EL (cell line): Measurements from ENCODE around the gene LTO1.
A peak's percentile ranks its signal among the peaks of the same experiment; 100 is the strongest.
"Not testable (repeated sequence)": the region's sequence is repeated elsewhere in the genome, so short reads cannot be mapped to it uniquely, and the experiment has no call there.

Experiments
- DNase-seq: peaks from one replicate; pipeline ENCODE4 v3.0.0-alpha.2; 2016

The LTO1 gene

GRCh38 chr11:69700278-69701140, 25.4 kb upstream of the LTO1 start:
- DNase-seq = peak; percentile 78

- no peak for DNase-seq
These were observed 24.1 kb upstream of the LTO1 start for GRCh38 chr11:69699213-69699612.

DNA sequence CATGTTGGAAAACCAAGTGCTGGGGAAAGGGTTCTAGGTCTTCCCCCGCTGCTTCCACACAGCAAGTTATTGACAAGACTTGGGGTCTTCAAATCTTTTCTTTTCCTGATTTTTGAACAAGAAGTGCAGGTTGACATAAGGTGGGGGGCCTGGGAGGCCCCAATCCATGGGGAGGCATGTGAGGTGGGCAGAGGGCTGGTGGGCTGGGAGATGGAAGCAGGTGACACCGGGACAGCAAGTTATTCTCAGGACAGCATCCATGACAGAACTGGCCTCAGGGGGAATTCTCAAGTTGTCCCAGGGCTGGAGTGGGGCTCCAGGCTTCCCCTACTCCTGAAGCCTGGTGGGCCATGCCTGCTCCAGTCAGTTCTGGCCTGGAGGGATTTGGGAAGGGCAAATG, 23.2 kb upstream of the LTO1 start:
- DNase-seq = no peak

DNA sequence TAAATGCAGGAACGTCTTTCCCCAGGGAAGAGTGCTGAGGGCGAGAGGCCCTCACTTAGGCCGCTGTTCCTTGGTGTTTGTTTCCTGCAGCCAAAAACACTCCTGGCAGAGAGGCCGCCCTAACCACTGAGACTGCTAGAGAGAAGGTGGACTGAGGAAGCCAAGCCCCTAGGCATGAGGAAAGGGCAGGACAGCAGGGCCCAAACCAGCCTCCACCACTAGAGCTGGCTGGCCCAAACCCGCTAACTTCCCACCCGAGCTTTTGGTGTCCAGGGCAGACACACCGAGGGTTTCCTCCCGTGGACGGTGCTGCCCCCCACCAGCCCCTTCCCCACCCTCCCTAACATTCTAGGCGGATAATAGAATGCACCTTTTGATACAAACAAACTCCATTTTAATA, 22.7 kb upstream of the LTO1 start:
- DNase-seq = no peak

DNA sequence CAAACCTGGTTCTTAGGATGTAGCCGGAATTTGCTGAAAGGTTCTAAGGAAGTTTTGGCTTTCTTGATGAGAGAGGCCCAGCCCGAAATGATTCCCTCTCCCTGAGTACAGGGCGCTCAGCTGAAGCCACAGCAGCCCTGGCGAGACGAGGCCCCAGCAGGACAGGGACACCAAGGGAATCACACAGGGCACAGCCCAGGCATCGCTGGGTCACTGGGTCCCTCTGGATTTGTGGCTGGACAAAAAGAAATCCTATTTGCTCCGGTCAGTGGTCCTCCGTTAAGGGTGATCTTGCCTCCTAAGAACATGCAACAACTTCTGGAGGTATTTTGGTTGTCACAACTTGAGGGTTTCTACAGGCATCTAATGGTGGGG, 22.3 kb upstream of the LTO1 start:
- DNase-seq = no peak

DNA sequence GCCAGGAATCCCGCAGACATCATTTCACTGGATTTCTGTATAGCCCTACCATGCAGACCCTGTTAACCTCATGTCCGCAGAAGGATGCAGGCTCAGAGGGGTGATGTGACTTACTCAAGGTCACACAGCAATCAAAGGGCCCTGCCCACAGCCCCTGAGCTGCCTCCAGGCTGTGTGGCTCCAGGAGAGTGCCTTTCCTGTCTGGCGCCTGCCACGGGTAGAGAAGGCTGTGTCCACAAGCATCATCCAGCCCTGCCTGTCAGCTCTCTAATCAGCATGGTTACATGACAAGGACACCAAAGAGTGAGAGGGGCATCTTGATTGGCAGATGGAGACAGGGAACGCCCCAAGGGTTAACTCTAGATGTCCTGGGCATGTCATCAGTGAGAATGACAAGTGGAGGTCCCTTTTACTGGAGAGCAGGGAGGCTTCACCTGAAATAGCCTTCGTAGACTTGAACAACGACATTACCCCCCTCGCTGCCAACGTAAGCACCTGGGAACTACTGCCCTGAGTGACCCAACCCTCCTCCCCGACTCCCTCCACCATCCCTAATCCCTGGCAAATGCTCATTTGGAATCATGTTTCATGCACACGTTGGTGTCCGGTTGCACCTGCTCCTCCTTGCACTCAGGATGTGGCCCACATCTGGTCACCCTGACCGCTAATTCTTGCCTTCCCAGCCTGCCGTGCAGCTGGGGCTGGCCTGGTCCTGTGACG, 21.8 kb upstream of the LTO1 start:
- no peak for DNase-seq

DNA sequence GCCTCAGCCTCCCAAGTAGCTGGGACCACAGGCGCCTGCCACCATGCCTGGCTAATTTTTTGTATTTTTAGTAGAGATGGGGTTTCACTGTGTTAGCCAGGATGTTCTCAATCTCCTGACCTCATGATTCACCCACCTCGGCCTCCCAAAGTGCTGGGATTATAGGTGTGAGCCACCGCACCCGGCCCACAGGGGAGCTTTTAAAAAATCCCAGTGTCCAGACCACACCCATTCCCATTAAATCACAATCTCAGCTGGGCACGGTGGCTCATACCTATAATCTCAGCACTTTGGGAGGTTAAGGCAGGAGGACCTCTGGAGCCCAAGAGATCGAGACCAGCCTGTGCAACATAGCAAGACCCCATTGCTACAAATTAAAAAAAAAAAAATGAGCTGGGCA, 20.8 kb upstream of the LTO1 start:
- DNase-seq = not testable (repeated sequence)

DNA sequence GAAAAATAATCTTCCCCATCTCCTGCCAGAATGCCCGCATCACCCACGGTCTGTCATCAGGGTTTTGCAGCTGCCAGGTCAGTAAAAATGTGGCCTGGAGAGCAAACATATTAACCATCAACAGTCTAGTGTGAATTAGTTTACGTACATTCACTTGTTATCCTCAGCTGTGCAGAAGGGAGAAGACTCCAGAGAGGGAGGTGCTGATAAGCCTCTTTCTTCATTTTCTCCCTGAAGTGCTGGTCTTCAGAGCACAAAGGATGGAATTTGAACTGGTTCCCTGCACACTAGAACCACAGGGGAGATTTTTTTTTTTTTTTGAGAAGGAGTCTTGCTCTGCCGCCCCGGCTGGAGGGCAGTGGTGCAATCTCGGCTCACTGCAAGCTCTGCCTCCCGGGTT, 20.4 kb upstream of the LTO1 start:
- no peak for DNase-seq

DNA sequence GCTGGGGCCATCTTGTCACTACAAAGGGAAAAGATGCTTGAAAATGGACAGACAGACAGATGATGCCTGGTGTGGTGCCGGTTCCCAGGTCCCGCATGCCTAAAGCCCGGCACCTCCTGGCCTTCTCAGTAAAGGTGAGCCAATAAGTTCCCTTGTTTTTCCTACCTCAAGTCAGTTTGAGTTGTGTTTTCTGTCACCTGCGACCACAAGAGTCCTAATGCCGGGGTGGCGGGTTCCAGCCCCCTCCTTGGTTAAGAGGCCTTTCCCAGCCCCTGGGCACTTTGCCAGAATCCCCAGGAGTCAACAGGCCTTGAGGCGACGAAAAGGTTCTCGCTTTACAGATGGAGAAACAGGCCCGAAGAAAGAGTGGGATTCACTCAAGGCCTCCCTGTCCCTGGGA, 19.6 kb upstream of the LTO1 start:
- DNase-seq = no peak

DNA sequence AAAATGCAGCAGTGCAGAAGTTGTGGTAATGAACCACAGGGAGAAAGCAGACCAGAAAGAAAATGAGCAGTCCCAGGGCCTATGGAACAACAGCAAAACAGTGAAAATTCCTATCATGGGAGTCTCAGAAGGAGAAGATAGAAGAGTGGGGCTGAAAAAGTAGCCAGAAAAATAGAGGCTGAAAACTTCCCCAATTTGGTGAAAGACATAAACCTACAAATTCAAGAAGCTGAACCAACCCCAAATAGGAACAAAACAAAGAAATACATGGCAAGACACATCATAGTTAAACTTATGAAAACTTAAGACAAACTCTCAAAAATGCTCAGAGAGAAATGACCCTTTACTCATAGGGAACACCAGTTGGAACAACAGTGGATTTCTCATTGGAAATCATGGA, 17.3 kb upstream of the LTO1 start:
- no peak for DNase-seq

DNA sequence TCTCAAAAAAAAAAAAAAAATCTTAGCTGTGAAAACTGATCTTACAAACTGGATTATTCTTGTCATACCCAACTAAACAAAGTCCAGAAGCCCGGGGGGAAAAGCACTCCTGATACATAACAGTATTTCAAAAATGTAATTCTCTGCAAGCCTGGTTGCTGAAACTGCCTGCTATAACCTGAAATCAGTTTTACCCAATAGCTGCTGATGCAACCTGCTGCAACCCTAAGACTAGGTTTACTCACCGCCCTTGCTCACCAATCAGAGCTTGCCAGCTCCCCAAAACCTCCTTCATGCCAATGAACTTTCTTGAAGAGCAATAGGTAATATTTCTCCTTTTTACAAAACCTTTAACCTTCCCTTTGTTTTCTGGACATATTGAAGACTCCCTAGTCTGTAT, 16.3 kb upstream of the LTO1 start:
- peak; percentile 43 for DNase-seq

DNA sequence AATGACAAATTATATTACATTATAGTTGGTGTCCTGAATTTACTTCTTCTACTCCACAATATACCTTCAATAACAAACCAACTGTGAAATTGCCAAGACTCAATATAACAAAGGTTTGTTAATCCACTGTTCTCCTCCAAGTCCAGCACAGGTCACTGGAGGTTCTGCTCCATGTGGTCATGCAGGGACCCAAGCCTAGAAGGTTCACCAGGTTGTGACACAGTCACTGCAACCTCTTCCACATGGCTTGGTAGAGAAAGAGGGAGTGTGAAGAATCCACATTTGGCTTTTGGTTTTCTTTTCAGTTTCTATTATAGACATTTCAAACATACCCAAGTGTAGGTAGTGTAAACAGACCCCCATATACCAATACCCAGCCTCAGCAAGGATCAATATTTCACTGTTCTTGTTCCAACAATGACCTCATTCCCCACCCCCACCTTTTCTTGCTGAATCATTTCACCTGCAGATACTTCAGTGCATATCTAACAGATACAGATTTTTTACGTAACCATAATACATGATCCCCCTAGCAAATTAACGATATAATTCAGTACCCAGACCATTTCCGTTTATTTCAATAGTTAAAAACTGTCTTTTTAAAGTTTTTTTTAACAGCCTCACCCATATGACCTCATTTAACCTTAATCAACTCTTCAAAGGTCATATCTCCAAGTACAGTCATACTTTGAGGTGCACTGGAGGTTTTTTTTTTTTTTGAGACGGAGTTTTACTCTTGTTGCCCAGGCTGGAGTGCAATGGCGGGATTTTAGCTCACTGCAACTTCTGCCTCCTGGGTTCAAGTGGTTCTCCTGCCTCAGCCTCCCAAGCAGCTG, 14.5 kb upstream of the LTO1 start:
- DNase-seq = no peak

- not testable (repeated sequence) for DNase-seq
These were observed 13.0 kb upstream of the LTO1 start for GRCh38 chr11:69687969-69688771.

DNA sequence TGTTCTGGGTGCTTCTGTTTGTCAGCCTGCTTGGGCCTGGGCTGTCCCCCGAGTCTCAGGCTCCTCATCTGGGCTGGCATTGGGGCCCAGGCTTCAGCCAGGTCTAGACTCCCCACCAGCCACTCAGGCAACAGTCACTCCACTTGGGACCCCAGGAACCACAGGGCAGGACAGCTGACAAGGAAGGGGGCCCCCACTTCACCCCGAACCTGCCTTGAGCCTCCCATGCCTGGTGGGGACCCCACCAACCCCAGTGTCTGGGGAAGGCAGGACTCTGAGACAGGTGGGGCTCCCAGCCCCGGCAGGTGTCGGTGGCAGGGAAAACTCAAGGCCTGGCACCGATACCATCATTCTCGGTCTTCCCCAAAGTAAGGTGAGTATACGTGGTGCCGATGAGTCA, 11.7 kb upstream of the LTO1 start:
- DNase-seq = no peak

DNA sequence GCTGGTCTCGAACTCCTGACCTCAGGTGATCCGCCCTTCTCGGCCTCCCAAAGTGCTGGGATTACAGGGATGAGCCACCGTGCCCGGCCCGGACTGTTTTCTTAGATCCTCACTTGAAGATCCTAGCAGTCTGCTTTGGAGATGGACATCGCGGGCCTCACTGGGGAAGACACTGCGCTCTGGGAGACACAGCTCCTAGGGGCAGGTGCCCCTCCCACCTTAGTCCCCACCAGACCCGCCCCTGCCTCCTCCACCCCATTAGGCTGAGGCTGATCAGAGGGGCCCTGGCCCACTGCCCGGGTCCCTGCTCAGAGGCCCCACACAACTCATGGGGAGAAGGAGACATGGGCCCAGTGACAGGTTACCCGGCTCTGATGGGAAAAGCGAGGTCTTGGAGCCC, 11.3 kb upstream of the LTO1 start:
- no peak for DNase-seq

DNA sequence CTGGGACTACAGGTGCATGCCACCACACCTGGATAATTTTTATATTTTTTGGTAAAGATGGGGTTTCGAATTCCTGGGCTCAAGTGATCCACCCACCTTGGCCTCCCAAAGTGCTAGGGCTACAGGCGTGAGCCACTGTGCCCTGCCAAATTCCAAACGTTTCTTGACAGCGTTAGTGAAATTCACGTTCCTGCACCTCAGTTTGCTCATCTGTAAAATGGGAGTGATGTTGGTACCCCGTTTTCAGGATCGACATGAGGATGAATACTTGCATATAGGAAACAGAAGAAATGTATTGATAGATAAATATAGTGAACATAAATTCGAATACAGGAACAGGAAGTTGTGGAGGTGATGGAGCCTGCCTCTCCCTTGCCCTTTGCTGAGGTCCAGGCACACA, 10.2 kb upstream of the LTO1 start:
- DNase-seq = no peak

DNA sequence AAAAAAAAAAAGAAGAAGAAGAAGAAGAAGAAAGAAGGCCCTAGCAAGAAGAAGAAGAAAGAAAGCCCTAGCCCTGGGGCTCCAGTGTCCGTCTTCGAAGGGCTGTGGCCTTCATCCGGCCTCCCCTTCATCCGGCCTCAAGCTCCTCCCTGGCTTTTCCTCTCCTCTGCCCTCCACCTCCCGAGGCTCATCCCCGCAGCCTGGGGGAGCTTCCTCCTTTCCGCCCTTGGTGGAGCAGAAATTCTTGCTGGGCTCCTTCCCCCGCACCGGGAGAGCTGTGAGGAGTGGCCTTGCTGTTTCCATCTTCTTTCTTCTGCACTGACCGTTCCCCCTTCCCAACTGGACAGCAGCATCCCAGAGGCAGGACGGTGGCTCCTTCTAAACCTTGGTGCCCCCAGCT, 9.5 kb upstream of the LTO1 start:
- no peak for DNase-seq

DNA sequence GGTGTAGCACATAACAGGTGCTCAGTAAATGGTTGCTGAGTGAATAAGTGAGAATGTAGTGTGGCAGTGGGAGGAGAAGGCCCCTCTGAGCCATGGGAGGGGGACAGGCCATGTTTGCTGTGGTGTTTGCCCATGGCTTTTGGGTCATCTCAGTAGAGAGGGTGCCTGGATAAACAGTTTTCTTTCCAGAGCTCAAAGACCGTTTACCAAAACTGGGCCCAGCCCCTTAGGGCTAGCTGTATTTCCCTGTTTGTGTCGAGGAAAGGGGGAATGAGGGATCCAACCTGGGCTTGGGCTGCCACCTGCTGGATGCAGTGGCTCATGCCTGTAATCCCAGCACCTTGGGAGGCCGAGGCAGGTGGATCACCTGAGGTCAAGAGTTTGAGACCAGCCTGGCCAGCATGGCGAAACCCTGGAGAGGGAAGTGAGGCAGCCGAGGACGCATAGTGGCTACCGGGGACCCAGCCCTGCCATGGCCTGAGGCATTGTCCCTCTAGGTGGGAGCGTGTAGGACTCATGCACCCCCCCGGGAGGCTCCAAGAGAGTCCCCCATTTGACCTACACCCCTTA, 8.7 kb upstream of the LTO1 start:
- DNase-seq = no peak

DNA sequence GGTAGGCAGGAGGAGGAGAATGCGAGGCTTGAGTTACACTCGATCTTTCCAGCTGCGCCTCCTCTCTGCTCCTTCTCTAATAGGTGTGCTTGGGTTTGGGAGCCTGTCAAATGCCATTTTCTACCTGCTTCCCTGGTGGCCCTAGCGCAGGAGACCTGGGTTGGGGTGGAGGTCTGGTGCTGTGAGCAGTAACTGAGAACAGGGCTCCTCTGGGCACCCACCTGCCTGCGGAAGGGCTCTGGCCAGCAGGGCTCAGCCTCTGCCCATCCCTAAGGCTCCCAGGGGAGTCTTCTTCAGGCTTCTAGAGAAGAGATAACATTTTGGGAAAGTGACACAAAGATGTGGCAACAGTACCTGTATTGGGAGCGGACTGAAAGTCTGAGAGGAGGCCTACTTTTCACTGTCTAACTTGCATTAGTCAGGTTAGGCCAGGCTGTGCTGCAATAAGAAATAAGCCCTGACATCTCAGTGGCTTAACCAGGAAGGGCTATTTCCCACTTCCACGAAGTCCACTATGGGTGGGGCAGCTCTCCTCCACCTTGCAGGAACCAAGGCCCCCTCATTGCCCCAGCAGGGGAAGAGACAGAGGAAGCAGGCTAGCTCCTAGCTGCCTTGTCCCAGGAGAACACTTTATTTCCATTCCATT, 7.7 kb upstream of the LTO1 start:
- DNase-seq = no peak

- DNase-seq = no peak
These were observed 7.1 kb upstream of the LTO1 start for GRCh38 chr11:69682221-69682620.

GRCh38 chr11:69680688-69681087, 5.5 kb upstream of the LTO1 start:
- no peak for DNase-seq

- DNase-seq = no peak
These were observed 2.6 kb upstream of the LTO1 start for GRCh38 chr11:69677749-69678148.
